Measurements from ENCODE around the gene RASSF1. TPM values are rescaled to one million over a fixed set of nuclear protein-coding genes. Genes with fewer than 3 reads are reported as not detected.

Gene RASSF1
- 16.6 and 19.9 TPM in 2 replicates for total RNA-seq

GRCh38 chr3:50340448-50341329, at the start of gene RASSF1:
TSS of gene RASSF1 (minus strand) at chr3:50340836. CDS start at chr3:50340805, 31 bp downstream.
- Histone ChIP-seq H3K4me3 (ENCODE audit: low read depth, low read length) (peak within 1 kb of the TSS; percentile 17), H3K27me3 (ENCODE audit: control insufficient read depth, insufficient read depth, low read length) (peaks cover 11% of the 10 kb centered on the region), H3K36me3 (ENCODE audit: control insufficient read depth, insufficient read depth, low read length) (no peaks in the 10 kb centered on the region)
- no peak for TF ChIP-seq CTCF (IDR thresholded peaks at IDR 0.05; ENCODE audit: insufficient read depth, low read length, poor library complexity, severe bottlenecking)
- DNase-seq (ENCODE audit: low read depth), result no peak

- Histone ChIP-seq H3K27me3 (ENCODE audit: control insufficient read depth, insufficient read depth, low read length) (peaks cover 36% of the 10 kb centered on the region), H3K36me3 (ENCODE audit: control insufficient read depth, insufficient read depth, low read length) (no peaks in the 10 kb centered on the region), H3K4me3 (ENCODE audit: low read depth, low read length) (no peak overlapping the region)
- TF ChIP-seq CTCF (IDR thresholded peaks at IDR 0.05; ENCODE audit: insufficient read depth, low read length, poor library complexity, severe bottlenecking), result no peak
- no peak for DNase-seq (ENCODE audit: low read depth)
These were observed 48.8 kb upstream of the RASSF1 start for GRCh38 chr3:50389414-50389767.

- DNase-seq (ENCODE audit: low read depth), result no peak
- H3K27me3 ChIP-seq (ENCODE audit: control insufficient read depth, insufficient read depth, low read length), result peaks cover 41% of the 10 kb centered on the region
- no peak overlapping the region for H3K4me3 ChIP-seq (ENCODE audit: low read depth, low read length)
- H3K36me3 ChIP-seq (ENCODE audit: control insufficient read depth, insufficient read depth, low read length), result no peaks in the 10 kb centered on the region
- no peak for TF ChIP-seq CTCF (IDR thresholded peaks at IDR 0.05; ENCODE audit: insufficient read depth, low read length, poor library complexity, severe bottlenecking)
These were observed 48.2 kb upstream of the RASSF1 start for GRCh38 chr3:50388720-50389413.

GRCh38 chr3:50388016-50388719, 47.5 kb upstream of the RASSF1 start:
- peaks cover 48% of the 10 kb centered on the region for H3K27me3 ChIP-seq (ENCODE audit: control insufficient read depth, insufficient read depth, low read length)
- DNase-seq (ENCODE audit: low read depth), result no peak
- H3K4me3 ChIP-seq (ENCODE audit: low read depth, low read length), result no peak overlapping the region

GRCh38 chr3:50385754-50386153, 45.1 kb upstream of the RASSF1 start:
- no peak for TF ChIP-seq CTCF (IDR thresholded peaks at IDR 0.05; ENCODE audit: insufficient read depth, low read length, poor library complexity, severe bottlenecking)

More at GRCh38 chr3:50388016-50388719, 47.5 kb upstream of the RASSF1 start:
- peak; percentile 52 for TF ChIP-seq CTCF (IDR thresholded peaks at IDR 0.05; ENCODE audit: insufficient read depth, low read length, poor library complexity, severe bottlenecking)
- H3K36me3 ChIP-seq (ENCODE audit: control insufficient read depth, insufficient read depth, low read length), result no peaks in the 10 kb centered on the region

More at GRCh38 chr3:50385754-50386153, 45.1 kb upstream of the RASSF1 start:
- Histone ChIP-seq H3K27me3 (ENCODE audit: control insufficient read depth, insufficient read depth, low read length) (peaks cover 62% of the 10 kb centered on the region), H3K36me3 (ENCODE audit: control insufficient read depth, insufficient read depth, low read length) (no peaks in the 10 kb centered on the region), H3K4me3 (ENCODE audit: low read depth, low read length) (no peak overlapping the region)
- DNase-seq (ENCODE audit: low read depth), result no peak
